Measurements from ENCODE around the gene TBPL2.

DNA sequence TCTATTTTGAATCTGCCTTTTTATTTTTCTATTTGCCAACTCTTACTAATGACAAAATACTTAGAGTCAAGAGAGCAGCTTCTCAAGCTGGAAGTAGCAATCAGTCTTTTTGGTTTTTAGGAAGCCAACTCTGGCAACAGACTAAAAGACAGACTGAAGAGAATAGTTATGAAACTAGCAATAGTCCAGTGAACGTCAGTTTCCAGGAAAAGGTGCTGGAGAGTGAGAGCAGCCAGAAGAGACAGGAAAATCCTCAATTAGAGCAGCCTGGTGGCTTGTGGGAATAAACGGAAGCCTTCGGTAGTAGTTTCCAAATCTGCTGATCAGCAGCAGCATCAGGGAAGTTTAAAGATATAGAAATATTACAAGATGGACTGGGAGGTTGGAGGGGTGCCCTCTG is 55.9 kb downstream of the TBPL2 start:
- TF ChIP-seq, protein P1, sequence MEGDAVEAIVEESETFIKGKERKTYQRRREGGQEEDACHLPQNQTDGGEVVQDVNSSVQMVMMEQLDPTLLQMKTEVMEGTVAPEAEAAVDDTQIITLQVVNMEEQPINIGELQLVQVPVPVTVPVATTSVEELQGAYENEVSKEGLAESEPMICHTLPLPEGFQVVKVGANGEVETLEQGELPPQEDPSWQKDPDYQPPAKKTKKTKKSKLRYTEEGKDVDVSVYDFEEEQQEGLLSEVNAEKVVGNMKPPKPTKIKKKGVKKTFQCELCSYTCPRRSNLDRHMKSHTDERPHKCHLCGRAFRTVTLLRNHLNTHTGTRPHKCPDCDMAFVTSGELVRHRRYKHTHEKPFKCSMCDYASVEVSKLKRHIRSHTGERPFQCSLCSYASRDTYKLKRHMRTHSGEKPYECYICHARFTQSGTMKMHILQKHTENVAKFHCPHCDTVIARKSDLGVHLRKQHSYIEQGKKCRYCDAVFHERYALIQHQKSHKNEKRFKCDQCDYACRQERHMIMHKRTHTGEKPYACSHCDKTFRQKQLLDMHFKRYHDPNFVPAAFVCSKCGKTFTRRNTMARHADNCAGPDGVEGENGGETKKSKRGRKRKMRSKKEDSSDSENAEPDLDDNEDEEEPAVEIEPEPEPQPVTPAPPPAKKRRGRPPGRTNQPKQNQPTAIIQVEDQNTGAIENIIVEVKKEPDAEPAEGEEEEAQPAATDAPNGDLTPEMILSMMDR (IDR thresholded peaks at IDR 0.05) = no peak
- TF ChIP-seq POLR2A (IDR thresholded peaks at IDR 0.05) = no peak

Measured in right lobe of liver (tissue), 4 donors.